Caki2 (cell line): ENCODE results near the gene IKBKG. TPM values are rescaled to one million over a fixed set of nuclear protein-coding genes. Genes with fewer than 3 reads are reported as not detected.
A peak's percentile ranks its signal among the peaks of the same experiment; 100 is the strongest.
"Not testable (repeated sequence)": the region's sequence is repeated elsewhere in the genome, so short reads cannot be mapped to it uniquely, and the experiment has no call there.

Source experiments
- DNase-seq: peaks from one replicate; pipeline ENCODE4 v3.0.0-alpha.2; 2015; ENCODE audit warnings: low read depth
- in situ Hi-C: cut with HindIII; loops from 2 replicates; pipeline ENCODE4 v1.10.0; 2016; ENCODE audit warnings: low sequenced_read_pairs, low pct_unique_long_range_greater_than_20kb, mixed read lengths
- total RNA-seq: library from RNA; depleted of rRNA; stranded (reverse); fragments of >200 nt; shearing (Covaris generic); gene quantifications from 2 replicates; pipeline ENCODE4 v1.2.3, GENCODE V29; 2014; ENCODE audit warnings: low replicate concordance; rRNA removed

The IKBKG gene, protein sequence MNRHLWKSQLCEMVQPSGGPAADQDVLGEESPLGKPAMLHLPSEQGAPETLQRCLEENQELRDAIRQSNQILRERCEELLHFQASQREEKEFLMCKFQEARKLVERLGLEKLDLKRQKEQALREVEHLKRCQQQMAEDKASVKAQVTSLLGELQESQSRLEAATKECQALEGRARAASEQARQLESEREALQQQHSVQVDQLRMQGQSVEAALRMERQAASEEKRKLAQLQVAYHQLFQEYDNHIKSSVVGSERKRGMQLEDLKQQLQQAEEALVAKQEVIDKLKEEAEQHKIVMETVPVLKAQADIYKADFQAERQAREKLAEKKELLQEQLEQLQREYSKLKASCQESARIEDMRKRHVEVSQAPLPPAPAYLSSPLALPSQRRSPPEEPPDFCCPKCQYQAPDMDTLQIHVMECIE
- total RNA-seq: 32.9 and 49.8 TPM in 2 replicates

DNA sequence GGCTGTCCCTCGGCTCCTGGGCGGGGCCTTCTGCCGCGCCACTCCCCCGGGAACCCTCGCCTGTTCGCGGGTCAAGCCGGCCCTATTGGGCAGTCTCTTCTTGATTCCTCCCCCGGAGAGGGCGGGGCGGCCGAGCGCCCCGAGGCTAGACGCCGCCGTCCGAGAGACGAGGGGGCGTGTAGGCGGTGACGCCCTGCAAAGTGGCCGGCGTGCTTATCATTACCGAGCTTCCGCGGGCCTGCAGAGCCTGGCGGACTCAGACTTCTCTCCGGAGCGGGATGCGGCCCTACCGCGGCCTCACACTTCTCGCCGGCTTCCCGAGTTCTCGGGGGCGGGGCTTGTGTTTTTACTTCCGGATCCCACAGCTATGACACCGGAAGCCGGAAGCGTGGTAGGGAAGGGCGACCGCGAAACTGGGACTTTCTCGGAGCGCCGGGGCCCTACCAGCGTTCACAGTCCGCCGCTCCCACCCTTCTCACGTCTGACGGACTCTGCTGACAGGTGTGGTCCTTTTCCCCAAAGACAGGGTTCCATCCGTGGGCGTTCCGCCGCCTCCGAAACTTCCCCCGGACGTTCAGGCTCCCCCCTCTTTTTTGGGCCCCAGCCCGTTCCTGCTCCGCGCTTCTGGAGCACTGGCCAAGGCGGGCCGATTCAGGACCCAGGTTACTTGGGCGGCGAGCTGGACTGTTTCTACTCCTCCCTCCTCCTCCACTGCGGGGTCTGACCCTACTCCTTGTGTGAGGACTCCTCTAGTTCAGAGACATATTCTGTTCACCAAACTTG lies at the start of gene IKBKG:
IKBKG (plus strand) TSS at position 376 of the 783 bp plus-strand sequence. CDS start 4,383 bp downstream, outside the sequence.
- DNase-seq: peak; percentile 94
- in situ Hi-C loops: no loop called here

DNA sequence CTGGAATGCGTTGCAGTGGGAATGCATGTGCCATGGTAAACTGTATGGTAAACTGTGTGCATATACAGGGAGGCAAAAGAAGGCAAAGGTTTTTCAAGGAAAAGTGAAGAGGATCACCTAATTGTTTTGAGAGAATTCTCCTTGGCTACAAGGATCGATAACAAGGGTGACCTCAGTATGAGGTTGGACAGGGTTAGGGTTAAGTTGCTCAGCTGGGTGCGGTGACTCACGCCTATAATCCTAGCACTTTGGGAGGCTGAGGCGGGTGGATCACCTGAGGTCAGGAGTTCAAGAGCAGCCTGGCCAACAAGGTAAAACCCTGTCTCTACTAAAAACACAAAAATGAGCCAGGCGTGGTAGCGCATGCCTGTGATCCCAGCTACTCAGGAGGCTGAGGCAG lies 46.0 kb upstream of the IKBKG start:
- DNase-seq, in situ Hi-C loops: not testable (repeated sequence)

DNA sequence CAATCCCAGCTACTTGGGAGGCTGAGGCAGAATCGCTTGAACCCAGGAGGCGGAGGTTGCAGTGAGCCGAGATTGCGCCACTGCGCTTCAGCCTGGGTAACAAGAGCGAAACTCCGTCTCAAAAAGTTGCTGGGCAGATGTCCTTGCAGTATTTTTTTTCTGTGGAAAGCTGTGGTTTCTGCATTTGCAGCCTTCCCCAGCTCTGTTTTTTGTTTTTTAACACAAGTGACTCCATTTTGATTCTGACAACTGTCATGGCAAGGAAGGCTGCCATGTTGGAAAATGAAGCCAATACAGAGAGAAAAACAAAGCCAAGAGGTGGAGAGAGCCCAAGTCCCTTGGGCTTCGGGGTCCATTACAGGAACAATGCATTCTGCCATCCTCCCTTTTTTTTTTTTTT lies 45.3 kb upstream of the IKBKG start:
- DNase-seq: no peak
- in situ Hi-C loops: no loop called here

DNA sequence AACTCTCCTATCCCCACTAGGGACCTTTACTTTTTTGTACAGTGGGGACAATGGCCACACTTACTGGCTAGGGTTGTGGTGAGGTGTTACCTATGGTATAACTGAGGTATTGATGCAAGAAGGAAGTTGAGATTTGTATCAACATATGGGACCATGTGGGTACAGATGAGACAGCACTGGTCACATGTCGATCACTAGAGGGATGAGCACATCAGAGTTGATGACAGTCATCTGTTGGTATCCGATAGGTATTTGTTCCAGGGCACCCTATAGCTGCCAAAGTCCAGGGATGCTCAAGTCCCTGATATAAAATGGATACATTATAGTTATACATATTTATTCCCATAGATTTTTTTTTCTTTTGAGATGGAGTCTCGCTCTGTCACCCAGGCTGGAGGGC lies 44.4 kb upstream of the IKBKG start:
- DNase-seq: no peak
- in situ Hi-C loops: no loop called here

DNA sequence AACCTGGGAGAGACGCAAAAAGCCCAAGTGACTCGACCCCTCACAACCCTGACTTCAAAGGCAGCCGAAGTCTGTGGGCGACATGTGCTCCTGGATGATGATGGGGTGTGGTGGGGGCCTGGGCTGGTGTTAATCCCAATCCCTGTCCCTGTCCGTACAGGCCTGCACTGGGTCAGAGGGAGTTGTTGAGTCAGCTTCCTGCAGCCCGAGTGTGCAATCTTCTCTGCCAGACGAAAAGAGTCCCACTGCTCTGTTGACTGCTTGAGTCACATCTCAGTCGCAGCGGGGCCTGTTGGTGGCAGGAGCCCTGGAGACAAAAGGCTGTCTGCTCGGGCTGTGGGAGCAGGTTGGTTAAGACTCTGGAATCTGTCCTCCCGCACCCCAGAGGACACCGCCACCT lies 41.7 kb upstream of the IKBKG start:
- no peak for DNase-seq
- in situ Hi-C loops: no loop called here

DNA sequence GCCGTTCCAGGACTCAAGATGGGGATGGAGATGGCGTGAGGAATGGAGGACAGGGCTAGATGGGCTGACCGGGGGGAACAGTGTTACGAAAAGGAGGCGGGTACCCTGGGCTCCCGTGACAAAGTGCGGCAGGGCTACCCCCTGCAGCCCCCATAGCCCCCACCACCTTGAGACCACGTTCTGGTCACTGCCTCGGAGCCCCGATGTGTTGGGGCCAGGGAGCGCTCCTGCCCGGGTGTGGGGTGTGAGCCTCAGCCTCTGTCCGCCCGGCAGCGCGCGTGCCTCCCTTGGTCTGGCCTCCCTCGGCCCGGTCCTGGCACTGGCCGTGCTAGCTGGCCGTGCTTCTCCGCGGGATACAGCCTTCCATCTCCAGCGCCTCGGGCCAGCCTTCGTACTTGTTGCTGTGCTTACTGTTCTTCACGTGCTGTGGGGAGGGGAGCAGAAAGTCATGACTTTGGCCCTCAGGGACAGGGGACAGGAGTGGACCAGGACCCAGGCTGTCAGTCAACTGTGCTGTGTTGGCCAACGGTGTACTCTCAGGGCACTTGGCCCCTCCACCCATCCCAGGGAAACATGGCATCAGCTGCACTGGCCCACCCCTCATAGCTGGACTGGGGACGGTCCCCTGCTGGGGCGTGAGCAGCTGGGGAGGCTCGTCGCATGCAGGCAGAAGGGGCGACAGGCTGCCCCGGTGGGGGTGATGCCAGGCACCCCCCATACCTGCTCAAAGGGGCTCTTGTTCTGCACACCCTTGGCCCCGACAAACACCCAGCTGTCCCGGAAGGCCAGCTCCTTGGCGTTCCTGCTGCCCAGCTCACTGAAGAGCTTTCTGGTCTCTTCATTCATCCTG lies 40.7 kb upstream of the IKBKG start:
- in situ Hi-C loops: no loop called here
- no peak for DNase-seq

DNA sequence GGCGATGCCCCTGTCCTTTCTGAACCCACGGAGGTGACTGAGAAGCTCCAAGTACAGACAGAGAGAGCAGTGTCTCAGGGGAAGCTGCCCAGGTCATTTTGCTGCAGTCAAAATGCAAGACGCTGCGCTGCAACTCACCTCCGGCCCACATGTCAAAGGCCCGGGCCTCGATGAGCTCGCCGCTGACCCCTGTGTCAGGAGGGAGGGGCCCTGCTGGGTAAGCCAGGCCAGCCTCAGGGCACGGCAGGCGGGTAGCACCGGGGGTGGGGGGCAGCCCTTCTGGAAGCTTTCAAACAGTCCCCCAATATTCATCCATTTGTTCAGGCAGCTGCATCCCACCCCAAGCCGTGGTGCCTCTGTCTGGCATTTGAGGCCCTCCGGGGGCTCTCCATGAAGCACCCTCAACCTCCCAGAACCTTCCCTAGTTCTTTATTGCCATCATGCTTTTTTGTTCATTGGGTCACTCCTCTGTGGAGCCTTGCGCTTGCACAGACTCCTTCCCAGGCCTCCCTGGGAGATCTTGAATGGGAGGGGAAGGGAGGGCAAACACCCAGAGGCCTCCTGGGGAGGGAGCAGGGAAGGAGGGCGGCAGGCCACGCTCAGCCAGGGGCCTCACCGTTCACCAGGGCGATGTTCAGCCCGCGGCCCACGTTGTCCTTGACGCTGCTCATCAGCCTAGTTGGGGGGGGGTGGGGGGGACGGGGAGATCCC lies 39.6 kb upstream of the IKBKG start:
- in situ Hi-C loops: no loop called here

DNA sequence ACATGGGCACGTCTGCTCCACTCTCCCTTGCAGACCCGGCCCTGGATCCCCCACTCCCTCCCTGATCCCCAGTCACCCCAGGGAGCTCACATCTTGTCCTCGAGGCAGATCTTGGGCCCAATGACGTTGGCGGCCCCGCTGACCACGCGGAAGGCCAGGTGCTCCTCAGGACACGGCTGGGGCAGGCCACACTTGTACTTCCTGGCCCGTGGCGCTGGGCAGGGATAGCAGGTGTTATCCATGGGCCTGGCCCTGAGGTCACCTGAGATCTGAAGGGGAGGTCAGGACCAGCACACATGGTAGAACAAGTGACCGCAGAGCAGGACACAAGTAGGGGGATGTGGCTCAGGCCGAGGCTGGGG lies 39.1 kb upstream of the IKBKG start:
- in situ Hi-C loops: no loop called here
- no peak for DNase-seq

More for the DNA sequence above, 39.6 kb upstream of the IKBKG start:
- DNase-seq: no peak

DNA sequence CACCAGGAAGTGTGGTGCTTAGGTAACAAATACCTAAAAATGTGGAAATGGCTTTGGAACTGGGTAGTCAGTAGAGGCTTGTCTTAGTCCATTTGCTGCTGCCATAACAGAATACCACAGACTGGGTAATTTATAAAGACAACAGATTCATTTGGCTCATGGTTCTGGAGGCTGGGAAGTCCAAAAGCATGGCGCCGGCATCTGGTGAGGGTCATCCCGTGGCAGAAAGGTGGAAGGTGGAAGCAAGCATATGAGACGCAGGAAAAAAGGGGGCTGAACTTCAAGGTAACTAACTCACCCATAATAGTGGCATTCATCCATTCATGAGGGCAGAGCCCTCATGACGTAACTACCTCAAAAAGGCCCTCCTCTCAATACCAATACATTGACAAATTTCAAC lies 38.0 kb upstream of the IKBKG start:
- no peak for DNase-seq
- in situ Hi-C loops: no loop called here

DNA sequence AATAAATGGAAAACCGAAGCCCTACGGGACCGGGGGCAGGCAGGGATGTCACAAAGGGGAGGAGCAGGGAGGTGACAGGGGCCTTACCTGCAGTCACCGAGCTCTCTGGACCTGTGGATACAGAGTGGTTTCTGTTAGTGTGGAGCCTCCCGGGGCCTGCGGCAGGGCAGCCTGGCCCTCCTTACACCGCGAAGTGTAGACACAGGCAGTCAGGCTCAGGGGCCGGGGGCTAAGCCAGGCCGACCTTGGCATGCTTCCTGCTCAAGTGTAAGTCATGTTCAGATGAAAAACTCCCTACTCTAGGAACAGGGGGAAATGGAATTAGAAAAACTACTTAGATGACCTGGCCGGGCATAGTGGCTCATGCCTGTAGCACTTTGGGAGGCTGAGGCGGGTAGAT lies 35.7 kb upstream of the IKBKG start:
- DNase-seq: no peak
- in situ Hi-C loops: no loop called here

DNA sequence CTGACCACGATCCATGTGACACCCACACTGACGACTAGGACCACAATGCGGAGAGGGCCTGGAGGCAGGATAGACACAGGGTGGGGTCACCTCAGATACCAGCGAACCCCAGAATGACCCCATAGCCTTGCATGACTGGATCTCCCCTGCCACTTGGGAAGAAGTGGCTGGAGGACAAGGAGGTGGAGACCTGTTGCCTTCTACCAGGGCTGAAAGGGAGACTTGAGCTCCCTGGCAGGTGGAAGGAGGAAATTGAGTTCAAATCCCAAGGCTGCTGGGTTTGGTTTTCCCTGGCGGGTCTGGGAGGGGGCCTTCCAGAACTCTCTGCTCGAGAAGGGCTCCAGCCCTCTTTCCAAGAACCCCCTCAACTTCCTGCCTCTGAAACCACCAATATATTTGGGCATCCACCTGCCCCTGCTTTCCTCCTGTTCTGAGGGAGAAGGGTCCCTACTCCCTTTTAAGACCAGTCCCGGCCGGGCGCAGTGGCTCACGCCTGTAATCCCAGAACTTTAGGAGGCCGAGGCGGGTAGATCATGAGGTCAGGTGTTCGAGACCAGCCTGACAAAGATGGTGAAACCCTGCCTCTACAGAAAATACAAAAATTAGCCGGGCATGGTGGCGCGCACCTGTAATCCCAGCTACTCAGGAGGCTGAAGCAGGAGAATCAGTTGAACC lies 34.4 kb upstream of the IKBKG start:
- in situ Hi-C loops: no loop called here
- no peak for DNase-seq

DNA sequence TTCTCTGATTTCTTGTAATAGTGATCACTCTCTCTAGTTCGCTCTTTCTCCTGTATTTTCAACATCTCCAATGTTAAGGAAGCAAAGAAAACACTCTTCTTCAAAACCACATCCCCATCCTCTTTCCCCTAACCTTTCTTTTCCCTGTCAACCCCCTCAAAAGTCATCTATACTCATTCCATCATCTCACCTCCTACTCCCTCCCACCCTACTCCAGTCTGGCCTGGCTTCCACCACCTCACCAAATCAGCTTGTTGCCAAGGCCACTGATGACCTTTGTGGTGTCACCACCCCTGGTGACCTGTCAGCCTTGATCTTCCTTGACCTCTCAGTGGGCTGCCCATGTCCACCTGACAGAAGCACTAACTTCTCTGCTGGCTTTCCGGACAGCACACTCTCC lies 33.7 kb upstream of the IKBKG start:
- DNase-seq: no peak
- in situ Hi-C loops: no loop called here

DNA sequence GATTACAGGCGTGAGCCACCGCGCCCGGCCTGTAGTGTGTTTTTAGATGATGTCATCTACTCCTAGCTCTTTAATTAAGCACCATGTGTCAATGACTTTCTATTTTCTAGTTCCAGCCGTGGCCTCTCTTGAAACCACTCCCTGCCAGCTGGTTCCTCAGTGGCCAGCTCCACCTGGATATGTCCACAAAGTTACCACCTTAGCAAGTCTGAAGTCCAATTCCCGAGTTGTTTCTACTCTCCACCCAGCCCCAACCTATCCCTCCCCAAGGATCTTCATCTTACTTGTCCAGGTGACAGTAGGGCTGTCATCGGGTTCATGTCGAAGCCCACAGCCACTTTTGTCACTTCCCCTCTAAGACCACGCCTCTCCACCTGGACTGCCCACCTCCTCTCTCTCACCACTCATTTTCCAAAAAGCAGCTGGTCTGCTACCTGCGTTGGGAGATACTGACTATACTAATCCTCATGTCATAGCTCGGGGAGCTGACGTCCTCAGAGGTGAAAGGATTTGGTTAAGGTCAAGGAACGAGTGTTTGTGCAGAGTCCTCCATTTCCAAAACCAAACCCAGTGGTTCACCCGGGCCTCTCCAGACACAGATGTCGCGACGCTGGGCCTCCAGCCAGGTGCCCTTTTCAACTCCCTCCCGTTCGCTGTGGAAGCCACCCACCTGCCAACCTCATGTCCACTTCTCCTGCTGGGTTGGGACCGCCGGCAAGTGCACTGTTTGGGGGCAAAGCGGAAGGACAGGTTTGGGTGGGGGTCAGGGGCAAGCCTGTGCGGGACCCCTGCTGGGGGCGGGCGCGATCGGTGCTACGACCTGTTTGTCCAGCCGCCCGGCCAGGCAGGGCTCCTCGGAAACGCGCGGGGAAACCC lies 32.1 kb upstream of the IKBKG start:
- in situ Hi-C loops: no loop called here
- DNase-seq: no peak

DNA sequence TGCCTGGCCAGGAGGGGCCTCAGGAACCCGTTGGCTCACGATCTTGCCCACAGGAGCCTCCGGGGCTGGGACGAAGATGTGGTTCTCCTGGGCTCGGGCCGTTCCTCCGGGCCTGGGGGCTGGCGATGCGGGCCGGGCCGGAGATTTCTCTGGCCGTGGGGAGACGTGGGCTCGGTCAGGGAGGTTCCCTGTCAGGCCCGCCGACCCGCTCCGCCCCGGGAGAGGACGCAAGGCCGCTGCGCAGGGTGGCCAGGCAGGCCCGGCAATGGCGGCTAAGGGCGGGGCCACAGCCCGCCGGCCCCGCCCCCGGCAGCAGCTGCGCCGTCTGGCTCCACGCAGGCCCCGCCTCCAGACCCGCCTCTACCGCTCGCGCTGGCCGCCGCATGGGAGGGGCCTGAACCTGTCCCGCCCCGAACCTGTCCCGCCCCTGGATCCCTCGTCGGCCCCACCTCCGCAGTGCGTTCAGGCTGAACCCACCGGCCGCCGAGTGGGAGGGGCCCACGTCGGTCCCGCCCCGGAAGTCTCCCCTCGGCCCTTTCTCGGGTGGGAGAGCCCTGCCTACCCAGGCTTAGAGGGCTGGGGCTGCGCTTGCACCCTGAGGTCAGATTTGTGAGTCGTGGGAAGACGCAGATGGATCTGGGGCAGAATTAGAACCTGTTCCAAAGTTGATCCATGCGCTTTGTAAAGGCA lies 31.3 kb upstream of the IKBKG start, which contains the start of gene FAM3A:
FAM3A (minus strand) TSS at position 267 of the 690 bp plus-strand sequence. CDS start 460 bp downstream, outside the sequence.
- in situ Hi-C loops: no loop called here
- peak; percentile 85 for DNase-seq

DNA sequence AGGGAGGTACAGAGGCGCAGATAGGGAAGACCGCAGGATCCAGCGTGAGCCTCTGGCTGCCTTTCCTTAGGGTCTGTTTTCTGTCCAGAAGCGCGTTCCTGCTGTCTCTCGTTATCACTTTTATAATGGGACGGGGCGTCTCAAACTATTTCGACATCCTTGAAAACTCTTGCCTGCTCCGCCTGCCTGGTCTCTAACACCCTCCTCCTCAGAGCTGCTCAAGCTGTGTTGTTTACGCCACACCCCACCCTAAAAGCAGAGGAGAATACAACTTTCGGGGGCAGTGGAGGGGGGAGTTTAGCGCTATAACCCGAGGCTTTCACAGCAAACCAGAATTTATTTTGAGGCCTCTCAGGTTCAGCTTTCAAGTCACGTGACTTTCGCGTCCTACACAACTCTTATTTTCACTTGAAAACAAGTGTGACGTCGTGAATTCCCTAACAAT lies 30.7 kb upstream of the IKBKG start:
- no peak for DNase-seq

More for the DNA sequence above, 30.7 kb upstream of the IKBKG start:
- in situ Hi-C loops: no loop called here
